LNCaP clone FGC (cell line): ENCODE data around the gene TTC12.

Experiments
- DNase-seq: peaks from one replicate; pipeline ENCODE4 v3.0.0-alpha.2; 2011; ENCODE audit warnings: low read depth
- H3K4me3 ChIP-seq: 2 replicates; pipeline ENCODE4 v1.5.1; 2011; ENCODE audit warnings: mild to moderate bottlenecking, low read depth, low read length, control low read depth
- CTCF ChIP-seq: IDR thresholded peaks from 2 replicates; pipeline ENCODE4 v1.5.1; 2012; ENCODE audit warnings: mild to moderate bottlenecking; ENCODE audit not compliant: control insufficient read depth, insufficient read depth; ENCODE audit errors: extremely low read depth

TTC12 gene

GRCh38 chr11:113351068-113351450 lies 36.7 kb downstream of the TTC12 start:
- TF ChIP-seq CTCF: no peak
- DNase-seq: no peak
- H3K4me3 ChIP-seq: no peak overlapping the region

- no peak for TF ChIP-seq CTCF
- DNase-seq: no peak
- no peak overlapping the region for H3K4me3 ChIP-seq
Measured at GRCh38 chr11:113351480-113351879, 37.1 kb downstream of the TTC12 start.

DNA sequence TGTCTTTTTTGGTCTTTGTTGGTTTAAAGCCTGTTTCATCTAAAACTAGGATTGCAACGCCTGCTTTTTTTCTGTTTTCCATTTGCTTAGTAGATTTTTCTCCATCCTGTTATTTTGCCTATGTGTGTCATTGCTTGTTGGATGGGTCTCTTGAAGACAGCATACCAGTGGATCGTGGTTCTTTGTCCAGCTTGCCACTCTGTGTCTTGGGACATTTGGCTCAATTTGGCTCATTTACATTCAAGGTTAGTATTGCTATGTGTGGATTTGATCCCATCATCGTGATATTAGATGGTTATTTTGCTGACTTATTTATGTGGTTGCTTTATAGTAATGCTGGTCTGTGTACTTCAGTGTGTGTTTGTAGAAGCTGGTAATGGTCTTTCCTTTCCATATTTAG lies 41.8 kb downstream of the TTC12 start:
- no peak overlapping the region for H3K4me3 ChIP-seq
- no peak for DNase-seq
- TF ChIP-seq CTCF: no peak

- no peak overlapping the region for H3K4me3 ChIP-seq
- DNase-seq: no peak
- no peak for TF ChIP-seq CTCF
Measured at GRCh38 chr11:113363406-113363805, 49.0 kb downstream of the TTC12 start.

GRCh38 chr11:113363996-113364641 lies 49.7 kb downstream of the TTC12 start:
- TF ChIP-seq CTCF: no peak
- no peak for DNase-seq
- H3K4me3 ChIP-seq: no peak overlapping the region

DNA sequence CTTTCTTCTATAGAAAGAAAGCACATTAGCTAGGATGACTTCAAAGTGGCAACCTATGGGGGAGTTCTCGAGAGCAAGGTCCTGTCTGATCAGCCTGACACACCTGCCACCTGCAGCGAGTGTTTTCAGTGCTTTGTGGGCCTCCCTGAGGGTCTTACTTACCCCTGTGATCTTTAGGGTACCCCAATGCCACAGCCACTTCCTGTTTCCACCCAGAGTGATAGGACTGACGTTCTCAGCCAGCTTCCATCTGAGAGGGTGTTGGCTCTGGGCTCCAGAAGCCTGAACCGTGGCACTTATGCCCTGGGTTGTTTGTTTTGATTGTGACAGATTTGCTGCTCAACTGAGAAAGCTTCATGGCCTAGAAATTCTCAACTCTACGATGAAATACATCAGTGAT lies 51.5 kb downstream of the TTC12 start:
- no peak for DNase-seq
- no peak for TF ChIP-seq CTCF
- H3K4me3 ChIP-seq: no peak overlapping the region

GRCh38 chr11:113369411-113369810 lies 55.0 kb downstream of the TTC12 start:
- DNase-seq: no peak
- TF ChIP-seq CTCF: no peak
- H3K4me3 ChIP-seq: no peak overlapping the region
